SU-DHL-6 (cell line): ENCODE data around the gene SUMF1.

Experiments
- H2AFZ ChIP-seq: fragments of 200-600 bp; sonication (generic); 2 replicates; pipeline ENCODE4 v1.6.1; 2014; ENCODE audit warnings: low read depth, mild to moderate bottlenecking, moderate library complexity, mixed read lengths, antibody characterized with exemption, low read length; ENCODE audit not compliant: severe bottlenecking
- H3F3A ChIP-seq: fragments of 200-600 bp; shearing (Covaris generic); 2 replicates; pipeline ENCODE4 v1.6.0; 2016; ENCODE audit warnings: antibody characterized with exemption, mild to moderate bottlenecking; ENCODE audit not compliant: insufficient read depth
- H3K27ac ChIP-seq: fragments of 200-600 bp; sonication (generic); 2 replicates; pipeline ENCODE4 v1.5.1; 2016; ENCODE audit warnings: low read depth, mild to moderate bottlenecking, low read length, moderate library complexity, mixed read lengths
- H3K27me3 ChIP-seq: fragments of 200-600 bp; sonication (generic), shearing (Covaris generic); 2 replicates; pipeline ENCODE4 v1.6.0; 2014; ENCODE audit warnings: mild to moderate bottlenecking, low read length
- H3K36me3 ChIP-seq: fragments of 200-600 bp; sonication (generic); 2 replicates; pipeline ENCODE4 v1.6.1; 2014; ENCODE audit warnings: mild to moderate bottlenecking, low read length, mixed read lengths
- H3K4me2 ChIP-seq: fragments of 300-600, 200-600 bp; shearing (Covaris generic), sonication (generic); 2 replicates; pipeline ENCODE4 v1.6.0; 2014; ENCODE audit warnings: low read length, low read depth, mild to moderate bottlenecking; ENCODE audit not compliant: poor library complexity, severe bottlenecking
- H3K4me3 ChIP-seq: fragments of 200-600 bp; sonication (generic); 2 replicates; pipeline ENCODE4 v1.5.1; 2014; ENCODE audit warnings: antibody characterized with exemption, low read length, mild to moderate bottlenecking, mixed read lengths; ENCODE audit not compliant: insufficient read depth, poor library complexity, severe bottlenecking
- H3K79me2 ChIP-seq: fragments of 200-600 bp; sonication (generic); 2 replicates; pipeline ENCODE4 v1.6.1; 2014; ENCODE audit warnings: mild to moderate bottlenecking, low read length, moderate library complexity; ENCODE audit not compliant: insufficient read depth
- H3K9ac ChIP-seq: fragments of 200-600 bp; sonication (generic); 2 replicates; pipeline ENCODE4 v1.7.0; 2014; ENCODE audit warnings: mild to moderate bottlenecking, low read length
- H3K9me2 ChIP-seq: fragments of 200-600 bp; sonication (generic); replicated peaks from 2 replicates; pipeline ENCODE4 v1.6.1; 2014; ENCODE audit warnings: low read length; ENCODE audit not compliant: insufficient read depth
- H3K9me3 ChIP-seq: fragments of 200-600 bp; sonication (generic); 2 replicates; pipeline ENCODE4 v1.6.1; 2014; ENCODE audit warnings: low read length, mixed read lengths; ENCODE audit not compliant: insufficient read depth
- H4K20me1 ChIP-seq: fragments of 200-600 bp; sonication (generic); 2 replicates; pipeline ENCODE4 v1.6.1; 2014; ENCODE audit warnings: low read depth, mild to moderate bottlenecking, antibody characterized with exemption, low read length, moderate library complexity, mixed read lengths
- CTCF ChIP-seq: fragments of 200-600 bp; sonication (generic); IDR thresholded peaks from one replicate; pipeline ENCODE4 v1.5.1; 2017; ENCODE audit warnings: antibody characterized with exemption, mild to moderate bottlenecking, low read length, moderate library complexity; ENCODE audit not compliant: insufficient read depth, poor library complexity, severe bottlenecking
- EZH2phosphoT487 ChIP-seq: fragments of 200-600 bp; sonication (generic), shearing (Covaris generic); conservative IDR thresholded peaks from 2 replicates; pipeline ENCODE4 v1.6.1; 2018; ENCODE audit warnings: mild to moderate bottlenecking, antibody characterized with exemption, low read length, moderate library complexity, mixed read lengths

SUMF1 gene

GRCh38 chr3:4323246-4324027, 143.6 kb downstream of the SUMF1 start:
- Histone ChIP-seq H3K9ac (no peak overlapping the region), H3K27me3 (no peaks in the 10 kb centered on the region), H2AFZ (no peak overlapping the region), H3K36me3 (0 out of 2 replicates have a peak, but pooled peaks cover 4% of the 10 kb centered on the region), H3K79me2 (no peaks in the 10 kb centered on the region), H4K20me1 (no peaks in the 10 kb centered on the region), H3K27ac (no peak overlapping the region), H3F3A (no peaks in the 10 kb centered on the region), H3K9me2 (no peaks in the 10 kb centered on the region), H3K4me3 (no peak overlapping the region), H3K9me3 (peaks cover 12% of the 10 kb centered on the region; the same call in 1 of the 2 replicates), H3K4me2 (no peak overlapping the region)
- no peak for TF ChIP-seq CTCF
- no peak for TF ChIP-seq EZH2phosphoT487

- no peak overlapping the region for H2AFZ ChIP-seq
- H3K4me2 ChIP-seq = no peak overlapping the region
- H3K4me3 ChIP-seq = no peak overlapping the region
- H3K27me3 ChIP-seq = no peaks in the 10 kb centered on the region
- H4K20me1 ChIP-seq = no peaks in the 10 kb centered on the region
- H3K9me2 ChIP-seq = no peaks in the 10 kb centered on the region
- H3F3A ChIP-seq = no peaks in the 10 kb centered on the region
- TF ChIP-seq EZH2phosphoT487 = no peak
- no peak for TF ChIP-seq CTCF
- H3K27ac ChIP-seq = no peak overlapping the region
- H3K9ac ChIP-seq = no peak overlapping the region
- H3K79me2 ChIP-seq = no peaks in the 10 kb centered on the region
- 0 out of 2 replicates have a peak, but pooled peaks cover 4% of the 10 kb centered on the region for H3K36me3 ChIP-seq
- peaks cover 9% of the 10 kb centered on the region; the same call in 1 of the 2 replicates for H3K9me3 ChIP-seq
These were observed 144.4 kb downstream of the SUMF1 start for GRCh38 chr3:4322635-4323034.

- no peak overlapping the region for H3K27ac ChIP-seq
- peaks cover 3% of the 10 kb centered on the region; the same call in 1 of the 2 replicates for H3K9me3 ChIP-seq
- H3K9ac ChIP-seq = no peak overlapping the region
- H3K4me2 ChIP-seq = no peak overlapping the region
- no peak for TF ChIP-seq CTCF
- H2AFZ ChIP-seq = no peak overlapping the region
- H3K36me3 ChIP-seq = no peaks in the 10 kb centered on the region
- no peaks in the 10 kb centered on the region for H3K79me2 ChIP-seq
- H3F3A ChIP-seq = no peaks in the 10 kb centered on the region
- H3K9me2 ChIP-seq = no peaks in the 10 kb centered on the region
- H4K20me1 ChIP-seq = no peaks in the 10 kb centered on the region
- H3K4me3 ChIP-seq = no peak overlapping the region
- H3K27me3 ChIP-seq = no peaks in the 10 kb centered on the region
These were observed 145.3 kb downstream of the SUMF1 start for GRCh38 chr3:4321732-4322131.
